Measurements from ENCODE around the gene CASK. TPM values are rescaled to one million over a fixed set of nuclear protein-coding genes. Genes with fewer than 3 reads are reported as not detected.
"Not testable (repeated sequence)": the region's sequence is repeated elsewhere in the genome, so short reads cannot be mapped to it uniquely, and the experiment has no call there.

Gene CASK
- total RNA-seq, 1 experiment from 2014 or later, result 8.2 TPM

- DNase-seq (ENCODE audit: low spot score), result no peak
Observed at GRCh38 chrX:41689711-41690110, 233.6 kb downstream of the CASK start.

GRCh38 chrX:41688835-41689234, 234.5 kb downstream of the CASK start, which contains the start of gene GPR34:
GPR34 (plus strand) TSS chrX:41688973; CDS start chrX:41695634, 6,661 bp downstream.
- DNase-seq (ENCODE audit: low spot score), result no peak

DNA sequence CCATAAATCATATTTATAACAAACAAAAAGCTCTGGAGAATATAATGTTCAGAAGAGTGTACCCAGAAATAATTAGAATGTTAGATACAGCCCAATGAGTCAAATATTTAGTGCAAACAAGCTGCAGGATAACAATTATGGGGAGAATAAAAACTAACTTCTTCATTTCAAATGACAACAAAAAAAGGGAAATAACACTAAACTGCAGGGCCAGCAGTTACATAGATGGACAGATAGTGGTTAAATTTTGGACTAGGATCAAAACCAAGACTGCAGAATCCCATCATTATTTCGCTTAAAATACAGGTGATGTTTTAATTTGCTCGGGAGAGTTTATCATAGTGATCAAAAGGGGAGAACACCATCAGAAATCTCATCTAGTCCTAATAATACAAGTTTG, 235.2 kb downstream of the CASK start:
- DNase-seq (ENCODE audit: low spot score), result no peak

DNA sequence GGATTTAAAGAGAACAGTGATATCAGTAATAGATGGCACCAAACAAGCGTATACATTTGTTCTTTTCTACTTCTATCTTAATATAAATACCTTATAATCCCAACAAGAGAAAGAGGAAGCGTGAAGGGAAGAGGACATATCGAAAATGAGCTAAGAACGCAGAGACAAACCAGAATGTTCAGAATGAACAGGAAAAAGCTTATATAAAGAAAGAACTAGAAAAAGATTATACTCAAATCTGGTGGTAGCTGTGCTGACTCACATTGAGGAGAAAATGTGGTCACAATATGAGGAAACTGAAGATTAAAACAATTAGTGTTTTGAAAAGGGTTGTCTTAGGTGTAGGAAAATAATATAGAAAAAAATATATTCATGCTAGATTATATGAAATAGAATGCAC, 236.6 kb downstream of the CASK start:
- no peak for DNase-seq (ENCODE audit: low spot score)

- DNase-seq (ENCODE audit: low spot score), result no peak
Observed at GRCh38 chrX:41684940-41685339, 238.4 kb downstream of the CASK start.

- DNase-seq (ENCODE audit: low spot score), result no peak
Observed at GRCh38 chrX:41684138-41684537, 239.2 kb downstream of the CASK start.

DNA sequence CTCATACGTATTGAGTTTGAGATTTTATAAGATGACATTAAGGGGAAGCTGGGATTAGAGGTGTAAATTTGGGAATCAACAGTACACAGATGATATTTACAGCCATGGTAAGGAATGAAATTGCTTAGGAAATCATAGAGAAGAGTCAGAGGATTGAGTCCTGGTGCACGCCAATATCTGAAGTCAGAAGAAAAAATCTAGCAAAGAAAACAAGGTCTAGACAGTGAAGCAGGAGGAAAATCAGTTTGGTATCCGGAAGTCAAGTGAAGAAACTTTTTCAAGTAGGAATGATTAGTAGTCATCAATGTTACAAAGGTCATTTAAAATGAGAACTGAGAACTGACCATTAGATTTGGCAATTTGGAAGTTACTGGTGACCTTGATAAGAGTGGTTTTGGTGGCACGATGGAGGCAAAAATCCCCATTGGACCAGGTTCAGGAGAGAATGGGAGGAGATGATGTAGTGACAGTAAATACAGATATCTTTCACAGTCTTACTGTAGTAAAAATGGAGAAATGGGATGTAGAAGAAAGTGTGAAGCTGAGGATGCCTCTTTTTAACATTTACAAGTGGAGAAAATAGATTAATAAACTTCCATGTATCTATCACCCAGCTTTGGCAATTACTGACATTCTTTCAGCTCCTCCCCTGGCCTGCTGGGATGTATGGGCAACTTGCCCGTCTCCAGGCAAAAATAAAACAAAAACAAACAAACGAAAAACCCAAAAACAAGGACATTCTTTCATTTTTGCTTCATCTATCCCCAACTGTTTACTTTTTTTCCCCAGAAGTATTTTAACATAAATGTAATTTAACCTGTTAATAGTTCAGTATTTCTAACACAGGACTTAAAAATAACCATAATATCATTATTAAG, 245.9 kb downstream of the CASK start:
- DNase-seq (ENCODE audit: low spot score), result no peak

DNA sequence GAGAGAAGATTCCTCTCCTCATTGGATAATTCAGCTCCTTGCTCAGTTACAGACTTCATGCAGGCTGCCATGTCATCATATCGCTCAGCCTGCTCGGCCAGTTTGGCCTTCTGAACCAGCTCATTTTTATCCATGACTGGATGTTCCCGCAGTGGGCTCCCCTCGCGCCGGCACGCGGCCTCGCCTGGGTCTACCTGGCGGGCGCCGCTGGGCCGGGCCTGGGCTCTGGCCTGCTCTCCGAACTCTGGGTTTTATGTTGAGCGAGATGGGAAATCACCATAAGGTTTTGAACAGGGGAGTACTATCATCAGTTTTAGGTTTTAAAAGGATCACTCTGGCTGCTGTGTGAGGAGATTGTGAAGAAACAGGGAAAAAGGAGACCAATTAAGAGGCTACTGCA, 247.0 kb downstream of the CASK start:
- not testable (repeated sequence) for DNase-seq (ENCODE audit: low spot score)

DNA sequence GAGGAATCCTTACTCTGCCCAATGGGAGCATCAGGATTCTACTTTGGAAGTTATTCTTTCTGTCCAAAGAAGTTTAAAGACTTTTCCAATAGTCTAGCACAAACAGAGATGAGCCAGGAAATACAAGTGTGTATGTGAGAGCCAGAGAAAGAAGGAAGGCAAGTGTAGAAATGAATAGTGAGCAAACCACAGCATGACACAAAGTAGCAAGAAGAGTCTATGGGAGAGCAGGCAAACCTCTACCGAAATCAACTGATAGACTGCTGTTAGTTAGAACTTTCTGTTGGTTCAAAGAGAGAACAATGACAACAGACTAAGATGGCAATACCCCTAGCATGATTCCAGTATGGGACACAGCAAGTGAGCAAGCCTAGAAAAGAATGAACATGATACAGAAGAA, 250.7 kb downstream of the CASK start:
- DNase-seq (ENCODE audit: low spot score), result no peak

DNA sequence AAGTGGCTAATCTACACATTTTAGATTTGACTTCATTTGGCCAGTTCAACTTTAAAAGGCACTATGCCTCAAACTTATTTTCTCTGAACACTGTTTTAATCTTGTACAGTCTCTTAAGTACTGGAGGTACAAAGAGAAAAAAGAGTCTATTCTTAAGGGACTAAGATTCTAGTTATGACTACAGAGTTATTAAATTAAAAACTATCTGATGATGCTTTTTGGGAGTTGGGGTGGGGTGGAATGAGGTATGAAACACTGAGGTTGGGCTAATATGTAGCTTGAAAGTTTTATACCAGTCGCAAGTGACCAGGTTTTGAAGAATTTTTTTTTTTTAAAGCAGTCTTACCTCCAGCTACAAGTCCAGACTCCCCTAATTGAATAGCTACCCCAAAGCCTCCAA, 252.3 kb downstream of the CASK start:
- no peak for DNase-seq (ENCODE audit: low spot score)

DNA sequence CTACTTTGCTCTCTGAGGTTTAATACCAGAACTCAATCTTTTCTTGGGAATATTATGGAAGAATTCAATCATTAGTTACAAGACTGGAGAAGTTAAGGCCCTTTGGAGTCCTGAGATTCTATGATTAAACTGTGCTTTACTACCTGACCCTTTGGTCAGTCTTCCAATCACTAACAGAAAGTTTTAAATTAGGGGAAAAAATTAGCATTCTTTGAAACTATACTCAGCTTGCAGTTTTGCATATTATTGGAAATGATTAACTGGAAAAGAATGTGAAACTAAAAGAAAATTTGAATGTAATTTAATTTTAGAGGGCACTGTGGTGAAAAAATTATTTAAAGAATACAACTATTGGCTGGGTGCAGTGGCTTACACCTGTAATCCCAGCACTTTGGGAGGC, 253.2 kb downstream of the CASK start:
- no peak for DNase-seq (ENCODE audit: low spot score)

GRCh38 chrX:41667631-41668030, 255.7 kb downstream of the CASK start:
- DNase-seq (ENCODE audit: low spot score), result no peak

- DNase-seq (ENCODE audit: low spot score), result no peak
Observed at GRCh38 chrX:41666251-41666650, 257.1 kb downstream of the CASK start.

DNA sequence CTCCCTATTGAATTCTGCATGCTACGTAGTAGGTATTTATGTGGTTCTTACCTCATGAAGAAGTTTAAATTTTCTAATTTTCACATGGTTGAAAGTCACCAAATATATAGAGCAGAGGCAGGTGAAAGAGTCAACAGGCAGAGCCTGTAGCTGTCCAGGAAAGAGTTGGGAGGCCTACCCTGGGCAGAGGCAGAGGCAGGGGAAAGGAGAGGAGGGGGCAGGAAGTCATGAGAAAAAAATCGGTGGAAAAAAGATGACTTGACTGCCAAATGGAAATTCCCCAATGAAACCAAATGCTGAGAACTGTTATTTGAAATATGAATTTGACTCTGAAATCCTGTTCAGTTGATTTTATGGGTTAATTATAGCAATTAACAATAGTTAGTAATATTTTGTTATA, 257.7 kb downstream of the CASK start:
- DNase-seq (ENCODE audit: low spot score), result no peak

DNA sequence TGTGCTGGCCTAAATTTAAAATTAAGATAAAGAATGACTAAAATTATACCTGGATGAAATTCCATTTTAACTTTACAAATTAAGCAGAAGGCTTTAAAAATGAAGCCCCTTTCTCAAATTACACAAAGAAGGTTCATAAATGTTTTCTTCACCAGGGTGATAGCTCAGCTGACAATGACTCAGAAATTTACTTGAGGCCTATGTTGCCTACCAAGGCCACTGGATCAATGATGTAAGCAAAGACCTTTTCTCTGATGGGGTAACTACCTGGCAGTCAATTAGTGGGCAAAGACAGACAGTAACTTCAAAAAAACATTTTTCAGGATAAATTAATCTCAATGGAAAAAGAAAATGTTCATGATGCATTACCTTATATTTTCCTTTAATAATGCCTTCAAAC, 258.4 kb downstream of the CASK start:
- no peak for DNase-seq (ENCODE audit: low spot score)

- DNase-seq (ENCODE audit: low spot score), result no peak
Observed at GRCh38 chrX:41664375-41664901, 258.9 kb downstream of the CASK start.

DNA sequence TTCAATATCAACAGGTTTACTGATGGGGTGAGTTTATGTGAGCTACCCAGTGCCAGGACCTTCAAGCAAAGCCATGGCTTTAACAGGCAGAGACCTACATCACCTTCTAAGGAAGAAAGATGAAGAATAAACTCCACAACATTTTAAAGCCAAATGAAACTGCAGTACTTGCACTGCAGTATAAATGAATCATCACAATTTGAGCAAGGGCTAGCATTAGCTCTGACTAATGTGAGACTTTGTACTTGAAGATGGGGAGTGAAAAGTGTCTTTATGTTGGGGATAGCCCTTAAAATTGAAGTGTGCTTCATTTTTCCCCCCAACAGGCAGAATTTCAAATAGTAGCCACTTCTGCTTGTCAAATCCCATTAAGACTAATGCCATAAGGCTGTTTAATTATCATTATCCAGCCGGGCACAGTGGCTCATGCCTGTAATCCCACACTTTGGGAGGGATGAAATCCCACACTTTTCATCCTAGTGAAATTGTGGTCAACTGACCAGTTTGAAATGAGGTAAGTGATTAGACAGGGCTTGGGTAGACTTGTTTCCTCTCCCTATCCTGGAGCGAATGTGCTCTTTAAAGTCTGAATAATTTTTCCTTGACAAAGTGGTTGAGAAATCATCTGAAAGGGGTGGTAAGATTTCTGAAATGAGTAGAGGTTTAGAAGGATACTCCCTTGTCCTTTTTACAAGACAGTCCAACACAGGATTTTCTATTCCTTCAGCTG, 261.8 kb downstream of the CASK start:
- no peak for DNase-seq (ENCODE audit: low spot score)

GRCh38 chrX:41655631-41656030, 267.7 kb downstream of the CASK start:
- DNase-seq (ENCODE audit: low spot score), result no peak

GRCh38 chrX:41655101-41655500, 268.3 kb downstream of the CASK start:
- no peak for DNase-seq (ENCODE audit: low spot score)

- DNase-seq (ENCODE audit: low spot score), result no peak
Observed at GRCh38 chrX:41653125-41653524, 270.2 kb downstream of the CASK start.

GRCh38 chrX:41646201-41646600, 277.2 kb downstream of the CASK start:
- not testable (repeated sequence) for DNase-seq (ENCODE audit: low spot score)

DNA sequence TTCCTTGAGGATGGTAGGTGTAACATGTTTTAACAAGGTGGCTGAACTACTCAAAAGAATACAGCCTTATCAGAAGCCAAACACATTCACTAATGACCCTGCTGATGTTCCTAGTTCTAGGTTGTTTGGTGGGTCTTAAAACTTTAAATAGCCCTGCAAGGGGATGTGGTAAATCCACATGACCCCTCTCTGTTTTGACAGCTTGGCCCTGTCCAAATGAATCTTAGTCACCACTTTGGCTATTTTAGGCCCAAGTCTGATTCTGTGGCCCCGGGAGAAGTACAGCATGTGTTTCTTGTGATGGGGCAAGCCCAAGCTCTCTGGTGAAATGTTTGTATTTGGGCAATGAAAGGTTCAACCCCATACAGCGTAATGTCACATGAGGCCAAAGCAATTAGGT, 289.1 kb downstream of the CASK start:
- DNase-seq (ENCODE audit: low spot score), result no peak

- no peak for DNase-seq (ENCODE audit: low spot score)
Observed at GRCh38 chrX:41630091-41630490, 293.3 kb downstream of the CASK start.

Data from HT-29 (cell line).